Loucy (cell line): ENCODE results near the gene SPTLC3.

Experiments
- H2AFZ ChIP-seq: fragments of 200-600 bp; sonication (generic); 2 replicates; pipeline ENCODE4 v1.6.0; 2016; ENCODE audit warnings: antibody characterized with exemption, mild to moderate bottlenecking, low read length, moderate library complexity
- H3F3A ChIP-seq: fragments of 200-600 bp; 2 replicates; pipeline ENCODE4 v1.6.0; 2016; ENCODE audit warnings: antibody characterized with exemption, low read depth, mild to moderate bottlenecking
- H3K27me3 ChIP-seq: fragments of 200-600 bp; sonication (generic); 2 replicates; pipeline ENCODE4 v1.6.1; 2014; ENCODE audit warnings: low read length, mild to moderate bottlenecking; ENCODE audit not compliant: insufficient read depth, poor library complexity, severe bottlenecking
- H3K36me3 ChIP-seq: fragments of 200-600 bp; sonication (generic); 2 replicates; pipeline ENCODE4 v1.6.1; 2016; ENCODE audit warnings: low read length; ENCODE audit not compliant: insufficient read depth
- H3K4me1 ChIP-seq: fragments of 200-600 bp; sonication (generic); 2 replicates; pipeline ENCODE4 v1.5.1; 2014; ENCODE audit warnings: low read length, mild to moderate bottlenecking; ENCODE audit not compliant: insufficient read depth, poor library complexity, severe bottlenecking
- H3K4me2 ChIP-seq: fragments of 200-600 bp; sonication (generic); 2 replicates; pipeline ENCODE4 v1.6.0; 2014; ENCODE audit warnings: antibody characterized with exemption, low read length, low read depth, mild to moderate bottlenecking; ENCODE audit not compliant: poor library complexity, severe bottlenecking
- H3K4me3 ChIP-seq: fragments of 200-600 bp; sonication (generic); 2 replicates; pipeline ENCODE4 v1.5.1; 2014; ENCODE audit warnings: low read length, mild to moderate bottlenecking, mixed read lengths; ENCODE audit not compliant: poor library complexity, severe bottlenecking
- H3K79me2 ChIP-seq: fragments of 200-600 bp; sonication (generic); 2 replicates; pipeline ENCODE4 v1.6.1; 2014; ENCODE audit warnings: low read length; ENCODE audit not compliant: insufficient read depth
- H3K9ac ChIP-seq: fragments of 200-600 bp; sonication (generic); 2 replicates; pipeline ENCODE4 v1.6.0; 2014; ENCODE audit warnings: mild to moderate bottlenecking, low read depth, low read length, moderate library complexity; ENCODE audit not compliant: poor library complexity, severe bottlenecking
- H3K9me2 ChIP-seq: fragments of 200-600 bp; sonication (generic); replicated peaks from 2 replicates; pipeline ENCODE4 v1.6.1; 2016; ENCODE audit warnings: low read depth, low read length, mixed read lengths
- H3K9me3 ChIP-seq: fragments of 200-600 bp; sonication (generic); 2 replicates; pipeline ENCODE4 v1.6.1; 2014; ENCODE audit warnings: mild to moderate bottlenecking, antibody characterized with exemption, low read length, low read depth; ENCODE audit not compliant: insufficient read depth
- H4K20me1 ChIP-seq: fragments of 200-600 bp; sonication (generic); 2 replicates; pipeline ENCODE4 v1.6.0; 2014; ENCODE audit warnings: antibody characterized with exemption, low read length, mild to moderate bottlenecking; ENCODE audit not compliant: insufficient read depth, poor library complexity, severe bottlenecking
- EZH2phosphoT487 ChIP-seq: fragments of 200-600 bp; IDR thresholded peaks from 2 replicates; pipeline ENCODE4 v1.6.1; 2018; ENCODE audit warnings: antibody characterized with exemption, mild to moderate bottlenecking, moderate library complexity, borderline replicate concordance
- TF ChIP-seq, protein P1 (sequence below): fragments of 200-600 bp; sonication (generic); conservative IDR thresholded peaks from 2 replicates; pipeline ENCODE4 v1.5.1; 2014; ENCODE audit warnings: mild to moderate bottlenecking, antibody characterized with exemption, low read length

The SPTLC3 gene

DNA sequence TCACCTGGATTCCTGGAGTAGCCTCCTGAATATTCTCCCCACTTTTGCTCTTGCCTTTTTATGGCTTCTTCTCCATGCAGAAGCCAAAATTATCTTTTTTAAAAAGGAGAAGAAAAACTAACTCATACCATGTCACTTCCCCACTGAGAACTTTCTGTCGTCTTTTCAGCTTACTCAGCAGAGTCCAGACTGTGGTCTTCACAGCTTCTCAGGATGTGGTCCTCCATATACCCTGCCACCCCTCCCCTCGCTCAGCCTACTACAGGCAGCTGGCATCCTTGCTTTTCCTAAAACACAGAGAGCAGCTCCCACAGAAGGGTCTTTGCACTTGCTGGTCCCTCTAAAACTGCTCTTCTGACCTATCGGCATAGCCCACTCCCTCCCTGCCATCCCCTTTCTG is 122.9 kb downstream of the SPTLC3 start:
- Histone ChIP-seq H3K4me1 (no peaks in the 10 kb centered on the region), H3K79me2 (no peaks in the 10 kb centered on the region), H3K4me2 (no peak overlapping the region), H2AFZ (no peak overlapping the region), H3K9me2 (no peaks in the 10 kb centered on the region), H3K9ac (no peak overlapping the region), H4K20me1 (no peaks in the 10 kb centered on the region), H3K4me3 (no peak overlapping the region), H3K27me3 (no peaks in the 10 kb centered on the region), H3K9me3 (no peaks in the 10 kb centered on the region), H3F3A (no peaks in the 10 kb centered on the region), H3K36me3 (no peaks in the 10 kb centered on the region)
- no peak for TF ChIP-seq EZH2phosphoT487
- TF ChIP-seq, protein P1, sequence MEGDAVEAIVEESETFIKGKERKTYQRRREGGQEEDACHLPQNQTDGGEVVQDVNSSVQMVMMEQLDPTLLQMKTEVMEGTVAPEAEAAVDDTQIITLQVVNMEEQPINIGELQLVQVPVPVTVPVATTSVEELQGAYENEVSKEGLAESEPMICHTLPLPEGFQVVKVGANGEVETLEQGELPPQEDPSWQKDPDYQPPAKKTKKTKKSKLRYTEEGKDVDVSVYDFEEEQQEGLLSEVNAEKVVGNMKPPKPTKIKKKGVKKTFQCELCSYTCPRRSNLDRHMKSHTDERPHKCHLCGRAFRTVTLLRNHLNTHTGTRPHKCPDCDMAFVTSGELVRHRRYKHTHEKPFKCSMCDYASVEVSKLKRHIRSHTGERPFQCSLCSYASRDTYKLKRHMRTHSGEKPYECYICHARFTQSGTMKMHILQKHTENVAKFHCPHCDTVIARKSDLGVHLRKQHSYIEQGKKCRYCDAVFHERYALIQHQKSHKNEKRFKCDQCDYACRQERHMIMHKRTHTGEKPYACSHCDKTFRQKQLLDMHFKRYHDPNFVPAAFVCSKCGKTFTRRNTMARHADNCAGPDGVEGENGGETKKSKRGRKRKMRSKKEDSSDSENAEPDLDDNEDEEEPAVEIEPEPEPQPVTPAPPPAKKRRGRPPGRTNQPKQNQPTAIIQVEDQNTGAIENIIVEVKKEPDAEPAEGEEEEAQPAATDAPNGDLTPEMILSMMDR, result no peak

DNA sequence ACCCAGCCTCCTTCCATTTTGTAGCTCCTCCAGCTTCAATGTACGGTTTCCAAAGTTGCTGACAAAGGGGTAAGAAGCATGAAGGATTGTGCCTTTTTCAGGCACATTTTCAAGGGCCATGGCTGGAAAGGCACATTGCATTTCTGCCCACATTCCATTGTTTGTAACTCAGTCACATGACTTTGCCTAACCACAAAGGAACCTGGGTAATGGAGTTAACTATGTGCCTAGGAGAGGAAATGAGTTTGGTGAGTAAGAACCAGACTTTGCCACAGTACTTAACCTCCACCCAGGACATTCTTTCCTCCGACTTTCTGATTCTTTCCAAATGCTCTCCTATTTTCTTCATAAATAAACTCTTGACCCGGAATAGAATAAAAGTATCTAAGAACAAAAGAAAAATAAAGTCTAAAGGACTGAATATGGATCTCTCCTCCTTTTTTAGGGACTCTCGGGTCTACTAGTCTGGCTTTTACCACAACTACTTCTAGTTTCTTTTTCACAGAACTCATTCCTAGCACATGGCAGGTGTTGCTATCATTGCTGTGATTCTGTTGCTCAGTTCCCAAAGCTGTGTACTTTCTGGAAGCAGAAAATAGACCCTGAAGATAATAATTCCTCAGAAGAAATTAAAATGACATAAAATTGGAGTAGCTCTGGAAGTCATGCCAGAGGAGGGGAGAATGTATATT is 130.8 kb downstream of the SPTLC3 start:
- TF ChIP-seq EZH2phosphoT487, result no peak
- TF ChIP-seq, protein P1, result no peak
- Histone ChIP-seq H3K4me2 (no peak overlapping the region), H3K9ac (no peak overlapping the region), H3K27me3 (no peaks in the 10 kb centered on the region), H3K9me2 (no peaks in the 10 kb centered on the region), H3K4me1 (no peaks in the 10 kb centered on the region), H3K4me3 (no peak overlapping the region), H3F3A (no peaks in the 10 kb centered on the region), H3K36me3 (no peaks in the 10 kb centered on the region), H4K20me1 (no peaks in the 10 kb centered on the region), H3K79me2 (no peaks in the 10 kb centered on the region), H2AFZ (no peak overlapping the region), H3K9me3 (no peaks in the 10 kb centered on the region)

GRCh38 chr20:13140201-13140600 is 131.4 kb downstream of the SPTLC3 start:
- H3K9ac ChIP-seq, result no peak overlapping the region
- H3K4me1 ChIP-seq, result no peaks in the 10 kb centered on the region
- H3K79me2 ChIP-seq, result no peaks in the 10 kb centered on the region
- H2AFZ ChIP-seq, result no peak overlapping the region
- no peak overlapping the region for H3K4me3 ChIP-seq
- no peaks in the 10 kb centered on the region for H3K9me2 ChIP-seq
- no peaks in the 10 kb centered on the region for H3K36me3 ChIP-seq
- TF ChIP-seq, protein P1, result no peak
- no peak for TF ChIP-seq EZH2phosphoT487
- no peaks in the 10 kb centered on the region for H3K27me3 ChIP-seq
- H3K4me2 ChIP-seq, result no peak overlapping the region
- no peaks in the 10 kb centered on the region for H3F3A ChIP-seq
- H4K20me1 ChIP-seq, result no peaks in the 10 kb centered on the region
- no peaks in the 10 kb centered on the region for H3K9me3 ChIP-seq
